HUES48 (cell line): Measurements from ENCODE around the gene MYO3A.
"Not testable (repeated sequence)": the region's sequence is repeated elsewhere in the genome, so short reads cannot be mapped to it uniquely, and the experiment has no call there.

Source experiments
- H3K27ac ChIP-seq: one replicate; pipeline ENCODE4 v1.7.0; 2013; ENCODE audit warnings: low read depth, low read length, inconsistent platforms
- H3K27me3 ChIP-seq: 2 replicates; pipeline ENCODE4 v1.6.1; 2013; ENCODE audit warnings: mild to moderate bottlenecking, low read length; ENCODE audit not compliant: control insufficient read depth, insufficient read depth
- H3K36me3 ChIP-seq: 2 replicates; pipeline ENCODE4 v1.6.1; 2013; ENCODE audit warnings: low read length; ENCODE audit not compliant: control insufficient read depth, insufficient read depth
- H3K4me1 ChIP-seq: 2 replicates; pipeline ENCODE4 v1.6.1; 2013; ENCODE audit warnings: mild to moderate bottlenecking, low read length; ENCODE audit not compliant: control insufficient read depth, insufficient read depth
- H3K4me3 ChIP-seq: 2 replicates; pipeline ENCODE4 v1.5.1; 2013; ENCODE audit warnings: mild to moderate bottlenecking, low read depth, low read length
- H3K9ac ChIP-seq: 2 replicates; pipeline ENCODE4 v1.6.1; 2013; ENCODE audit warnings: mild to moderate bottlenecking, low read depth, low read length, moderate library complexity
- H3K9me3 ChIP-seq: 2 replicates; pipeline ENCODE4 v1.6.1; 2013; ENCODE audit warnings: low read length; ENCODE audit not compliant: control insufficient read depth, insufficient read depth

The MYO3A gene

DNA sequence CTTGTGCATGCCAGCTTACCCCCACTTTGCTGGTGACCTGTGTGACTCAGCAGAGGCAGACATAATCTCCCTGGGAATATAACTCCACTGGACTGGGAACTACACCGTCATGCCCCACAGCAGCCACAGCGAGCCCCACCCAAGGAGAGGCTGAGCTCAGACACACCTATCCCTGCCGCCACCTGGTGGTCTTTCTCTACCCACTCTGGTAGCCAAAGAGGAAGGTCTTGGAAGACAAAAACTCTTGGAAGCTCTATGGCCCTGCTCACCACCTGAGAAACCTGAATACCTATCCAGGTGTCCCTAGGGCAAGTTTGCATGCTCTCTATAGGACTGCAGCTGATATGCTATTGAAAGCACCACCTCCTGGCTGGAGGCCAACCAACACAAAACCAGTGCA is 48.1 kb downstream of the MYO3A start:
- Histone ChIP-seq H3K9me3 (peaks cover 7% of the 10 kb centered on the region; the same call in 1 of the 2 replicates), H3K27ac (no peak overlapping the region), H3K27me3 (no peaks in the 10 kb centered on the region), H3K4me3 (no peak overlapping the region), H3K4me1 (no peaks in the 10 kb centered on the region), H3K9ac (no peak overlapping the region), H3K36me3 (no peaks in the 10 kb centered on the region)

DNA sequence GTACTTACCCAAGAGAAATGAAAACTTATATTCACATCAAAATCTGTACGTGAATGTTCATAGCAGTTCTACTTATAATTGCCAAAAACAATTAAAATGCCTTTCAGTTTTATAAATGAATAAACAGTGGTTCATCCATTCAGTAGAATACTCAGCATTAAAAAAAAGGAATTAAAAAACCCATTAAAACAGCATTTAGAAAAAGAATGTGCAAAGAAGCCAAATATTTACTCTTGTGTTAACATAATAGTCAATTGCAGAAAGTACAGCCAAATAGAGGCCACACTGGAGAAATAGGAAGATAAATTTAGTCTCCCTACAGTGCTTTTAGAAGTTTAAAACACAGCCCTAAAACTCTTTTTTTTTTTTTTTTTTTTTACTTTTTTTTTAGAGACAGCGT is 54.6 kb downstream of the MYO3A start:
- Histone ChIP-seq H3K4me1 (no peaks in the 10 kb centered on the region), H3K9me3 (no peaks in the 10 kb centered on the region), H3K9ac (no peak overlapping the region), H3K27me3 (no peaks in the 10 kb centered on the region), H3K36me3 (no peaks in the 10 kb centered on the region), H3K27ac (no peak overlapping the region), H3K4me3 (no peak overlapping the region)

DNA sequence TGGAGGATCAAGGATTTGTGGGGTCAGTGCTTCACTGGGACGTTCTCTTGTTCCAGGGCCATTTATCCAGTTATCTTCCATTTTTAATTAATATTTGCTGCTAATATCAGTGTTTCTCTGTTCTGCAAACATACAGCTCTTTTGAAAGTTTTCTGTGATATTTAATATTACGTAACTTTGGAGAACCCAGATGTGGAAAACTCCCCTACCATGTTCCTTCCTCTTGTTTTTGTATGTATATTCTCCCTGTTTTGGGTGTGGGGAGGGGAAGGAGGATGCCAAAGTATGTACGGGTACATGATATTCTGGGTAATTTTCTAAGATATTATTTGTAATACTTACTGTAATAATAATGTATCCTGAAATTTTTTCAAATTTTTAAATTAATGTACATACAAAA is 55.9 kb downstream of the MYO3A start:
- Histone ChIP-seq H3K9me3 (no peaks in the 10 kb centered on the region), H3K9ac (no peak overlapping the region), H3K27me3 (no peaks in the 10 kb centered on the region), H3K4me3 (no peak overlapping the region), H3K4me1 (no peaks in the 10 kb centered on the region), H3K36me3 (no peaks in the 10 kb centered on the region), H3K27ac (no peak overlapping the region)

DNA sequence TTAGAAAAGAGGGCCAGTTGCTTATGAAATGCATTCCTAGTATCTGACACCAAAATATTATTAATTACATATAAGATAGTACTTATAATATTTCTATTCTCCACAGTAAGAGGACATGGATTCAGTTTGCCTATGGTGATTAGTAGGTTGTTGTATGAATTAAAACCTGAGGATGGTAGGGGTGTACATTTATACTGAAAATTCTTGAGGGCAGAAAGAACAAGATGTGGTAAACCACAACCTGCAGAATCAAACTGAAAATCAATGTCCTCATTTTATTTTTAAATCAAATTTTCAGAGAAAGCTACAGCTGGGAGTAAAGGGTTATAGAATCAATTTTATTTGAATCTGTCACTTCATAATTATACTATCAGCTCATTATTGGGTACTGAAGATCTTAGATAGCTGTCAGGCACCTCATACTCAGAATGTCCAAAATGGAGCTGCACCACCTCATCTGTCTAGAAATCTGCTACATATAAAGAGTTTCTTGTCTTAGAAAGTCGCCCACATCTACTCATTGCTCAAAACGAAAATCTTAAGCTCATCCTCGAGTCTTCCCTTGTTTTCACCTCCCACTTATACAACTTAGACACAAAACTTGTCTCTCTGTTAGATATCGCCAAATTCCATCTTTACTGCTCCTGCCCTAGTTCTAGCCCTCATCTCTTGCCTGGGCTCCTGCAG is 65.4 kb downstream of the MYO3A start:
- H3K9me3 ChIP-seq, result no peaks in the 10 kb centered on the region
- H3K27ac ChIP-seq, result no peak overlapping the region
- no peaks in the 10 kb centered on the region for H3K36me3 ChIP-seq
- no peak overlapping the region for H3K9ac ChIP-seq
- no peaks in the 10 kb centered on the region for H3K27me3 ChIP-seq
- H3K4me1 ChIP-seq, result no peaks in the 10 kb centered on the region
- no peak overlapping the region for H3K4me3 ChIP-seq

DNA sequence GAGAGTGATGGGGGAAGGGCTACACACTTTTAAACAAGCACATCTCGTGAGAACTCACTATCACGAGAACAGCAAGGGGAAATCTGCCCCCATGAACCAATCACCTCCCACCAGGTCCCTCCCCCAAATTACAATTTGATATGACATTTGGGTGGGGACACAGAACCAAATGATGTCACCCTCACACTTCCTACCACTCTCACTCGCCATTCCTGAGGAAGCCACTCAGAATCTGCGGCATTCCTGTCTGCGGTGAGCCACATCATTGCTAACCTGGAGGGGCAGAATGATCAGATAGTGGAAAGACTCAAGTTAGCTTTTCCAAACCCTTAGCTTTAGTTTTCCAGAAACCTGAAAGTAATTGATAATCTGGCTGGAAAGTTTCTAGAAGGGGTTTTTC is 66.9 kb downstream of the MYO3A start:
- H3K9ac ChIP-seq, result no peak overlapping the region
- no peaks in the 10 kb centered on the region for H3K36me3 ChIP-seq
- H3K9me3 ChIP-seq, result no peaks in the 10 kb centered on the region
- no peaks in the 10 kb centered on the region for H3K27me3 ChIP-seq
- no peak overlapping the region for H3K4me3 ChIP-seq
- no peaks in the 10 kb centered on the region for H3K4me1 ChIP-seq
- H3K27ac ChIP-seq, result no peak overlapping the region

DNA sequence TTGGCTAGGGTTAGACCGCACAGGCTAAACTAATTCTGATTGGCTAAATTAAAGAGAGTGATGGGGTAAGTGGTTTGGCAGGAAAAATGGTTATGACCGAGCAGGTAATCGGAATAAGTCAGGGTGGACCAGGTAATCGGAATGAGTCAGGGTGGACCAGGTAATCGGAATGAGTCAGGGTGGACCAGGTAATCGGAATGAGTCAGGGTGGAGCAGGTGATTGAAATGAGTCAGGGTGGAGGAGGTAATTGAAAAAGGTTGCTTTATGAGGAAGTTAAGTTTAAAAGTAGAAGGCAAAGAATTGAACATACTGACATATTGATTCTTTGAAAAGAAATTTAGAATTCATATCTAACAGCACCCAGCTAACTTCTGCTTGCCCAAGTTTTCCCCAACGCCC is 68.4 kb downstream of the MYO3A start:
- H3K9ac ChIP-seq, H3K36me3 ChIP-seq, H3K4me1 ChIP-seq, H3K27ac ChIP-seq, H3K4me3 ChIP-seq, H3K27me3 ChIP-seq, H3K9me3 ChIP-seq: not testable (repeated sequence)

DNA sequence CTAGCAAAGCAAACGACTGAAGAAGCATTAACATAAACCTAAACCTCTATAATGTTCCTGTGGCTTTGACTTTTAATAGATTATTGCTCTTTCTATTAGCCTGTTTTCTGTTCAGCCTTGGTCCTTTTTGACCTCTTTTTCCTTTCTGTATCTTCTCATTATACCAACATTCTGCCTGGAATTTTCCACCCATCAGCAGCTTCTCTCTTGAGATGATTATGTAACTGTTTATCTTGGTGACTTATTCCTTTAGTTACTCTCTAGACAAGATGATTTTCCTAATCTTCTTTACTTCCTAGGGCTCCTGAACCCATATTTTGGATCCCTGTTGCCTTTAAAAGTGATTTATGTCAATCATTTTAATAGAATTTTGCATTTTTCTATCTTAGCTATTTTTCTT is 81.1 kb downstream of the MYO3A start:
- no peak overlapping the region for H3K27ac ChIP-seq
- H3K4me3 ChIP-seq, result no peak overlapping the region
- H3K36me3 ChIP-seq, result no peaks in the 10 kb centered on the region

DNA sequence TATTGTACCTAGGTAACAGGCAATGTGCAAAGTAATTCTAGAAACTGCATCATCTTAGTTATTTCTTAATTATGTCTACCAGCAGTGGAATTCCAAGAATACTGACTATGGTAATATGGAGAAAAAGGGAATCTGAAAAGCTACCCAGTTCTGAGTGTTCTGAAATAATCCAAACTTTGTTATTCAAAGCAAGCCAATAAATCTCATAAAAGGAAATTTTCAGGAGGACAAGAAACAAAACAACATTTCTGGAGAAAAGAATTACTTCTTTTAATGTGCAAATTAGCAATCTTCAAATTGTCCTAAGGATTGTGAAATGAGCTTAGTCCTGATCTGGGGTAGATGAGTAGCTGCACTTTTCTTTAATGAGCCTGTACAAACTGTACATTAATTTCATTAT is 88.8 kb downstream of the MYO3A start:
- Histone ChIP-seq H3K4me3 (no peak overlapping the region), H3K9me3 (no peaks in the 10 kb centered on the region), H3K4me1 (peaks cover 32% of the 10 kb centered on the region), H3K36me3 (no peaks in the 10 kb centered on the region), H3K9ac (no peak overlapping the region), H3K27me3 (no peaks in the 10 kb centered on the region), H3K27ac (no peak overlapping the region)

More for the DNA sequence above, 81.1 kb downstream of the MYO3A start:
- peaks cover 8% of the 10 kb centered on the region for H3K4me1 ChIP-seq
- no peaks in the 10 kb centered on the region for H3K27me3 ChIP-seq
- no peak overlapping the region for H3K9ac ChIP-seq
- H3K9me3 ChIP-seq, result no peaks in the 10 kb centered on the region

DNA sequence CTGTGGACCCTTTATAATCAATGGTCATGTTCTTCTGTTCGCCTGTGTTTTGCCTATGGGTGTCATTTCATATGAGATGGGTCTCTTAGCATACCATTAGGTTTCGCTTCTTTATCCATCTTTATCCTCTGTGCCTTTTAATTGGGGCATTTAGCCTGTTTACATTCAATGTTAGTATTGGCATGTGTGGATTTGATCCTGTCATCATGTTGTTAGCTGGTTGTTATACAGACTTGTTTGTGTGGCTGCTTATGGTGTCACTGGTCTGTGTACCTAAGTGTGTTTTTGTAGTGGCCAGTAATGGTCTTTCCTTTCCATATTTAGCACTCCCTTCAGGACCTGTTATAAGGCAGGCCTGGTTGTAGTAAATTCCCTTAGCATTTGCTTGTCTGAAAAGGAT is 90.3 kb downstream of the MYO3A start:
- H3K9ac ChIP-seq, result no peak overlapping the region
- no peaks in the 10 kb centered on the region for H3K27me3 ChIP-seq
- H3K36me3 ChIP-seq, result no peaks in the 10 kb centered on the region; the same call in 1 of the 2 replicates
- no peak overlapping the region for H3K4me3 ChIP-seq
- no peaks in the 10 kb centered on the region for H3K9me3 ChIP-seq
- peaks cover 34% of the 10 kb centered on the region for H3K4me1 ChIP-seq
- no peak overlapping the region for H3K27ac ChIP-seq

DNA sequence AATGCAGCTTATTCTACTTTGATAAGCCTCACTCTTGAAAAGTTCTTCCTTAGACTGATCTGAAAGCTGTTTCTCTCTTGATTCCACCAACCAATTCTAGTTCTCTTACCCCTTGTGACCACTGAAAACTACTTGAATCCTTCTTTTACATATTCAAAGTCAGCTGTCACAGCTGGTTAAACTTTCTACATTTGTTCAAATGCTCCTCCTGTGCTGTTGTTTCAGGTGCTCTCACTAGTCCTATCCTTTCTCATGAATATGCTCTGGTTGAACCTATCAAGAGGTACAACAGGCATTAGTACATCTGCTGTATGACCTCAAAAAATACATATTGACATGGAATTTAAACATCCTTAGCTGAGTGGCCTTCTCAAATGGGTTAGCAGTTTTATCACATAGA is 91.5 kb downstream of the MYO3A start:
- Histone ChIP-seq H3K27ac (peak overlapping the region; percentile 50), H3K4me1 (peaks cover 45% of the 10 kb centered on the region), H3K4me3 (no peak overlapping the region)

DNA sequence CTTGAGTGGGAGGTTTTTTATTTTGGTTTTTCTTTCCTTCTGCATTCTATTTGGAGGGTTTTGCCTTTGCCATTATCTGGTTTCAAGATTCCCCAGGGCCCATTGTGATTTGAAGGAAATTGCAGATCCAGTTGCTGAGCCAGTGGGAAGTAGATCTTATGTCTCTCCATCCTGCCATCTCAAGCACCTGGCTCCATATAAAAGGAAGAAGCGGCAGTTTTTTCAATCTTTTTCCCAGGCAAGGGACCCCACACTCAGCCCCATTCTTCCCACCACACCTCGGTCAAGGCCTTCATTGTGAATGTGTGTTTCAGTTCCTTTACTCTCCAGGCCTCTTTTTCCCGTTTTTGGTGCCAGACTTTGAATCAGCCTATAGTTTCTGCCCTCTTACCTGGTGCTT is 95.8 kb downstream of the MYO3A start:
- Histone ChIP-seq H3K9me3 (no peaks in the 10 kb centered on the region), H3K36me3 (no peaks in the 10 kb centered on the region; the same call in 1 of the 2 replicates), H3K27me3 (no peaks in the 10 kb centered on the region), H3K4me1 (peaks cover 24% of the 10 kb centered on the region), H3K27ac (peak overlapping the region; percentile 12), H3K9ac (no peak overlapping the region), H3K4me3 (no peak overlapping the region; the same call in 1 of the 2 replicates)

More for the DNA sequence above, 91.5 kb downstream of the MYO3A start:
- no peak overlapping the region for H3K9ac ChIP-seq
- H3K36me3 ChIP-seq, result no peaks in the 10 kb centered on the region; the same call in 1 of the 2 replicates
- no peaks in the 10 kb centered on the region for H3K9me3 ChIP-seq
- no peaks in the 10 kb centered on the region for H3K27me3 ChIP-seq
